B cell (primary cell): Measurements from ENCODE around the gene ITPRIPL1. TPM values are rescaled to one million over a fixed set of nuclear protein-coding genes. Genes with fewer than 3 reads are reported as not detected.

ENCODE experiments used
- ATAC-seq: fragments of 200-7000 bp; cut with Tn5 transposase; one replicate; pipeline ENCODE4 v1.10.0; 2021; ENCODE audit warnings: low read depth, mild to moderate bottlenecking, moderate number of reproducible peaks, moderate library complexity
- CTCF ChIA-PET: fragments of 350-600 bp; sonication (Branson Sonifier 250); formaldehyde crosslinking; loops from one replicate; lab custom pipeline; 2021; ENCODE audit warnings: antibody characterized with exemption, inconsistent platforms; lab: Charles Lee
- POLR2A ChIA-PET: fragments of 350-600 bp; sonication (Branson Sonifier 250); formaldehyde crosslinking; loops from one replicate; lab custom pipeline; 2021; ENCODE audit warnings: antibody characterized with exemption; lab: Charles Lee
- DNase-seq: peaks from one replicate; pipeline ENCODE4 v3.0.0; 2013
- H2AFZ ChIP-seq: 2 replicates; pipeline ENCODE4 v1.6.1; 2012; ENCODE audit warnings: mild to moderate bottlenecking, low read depth, low read length; ENCODE audit not compliant: insufficient read depth, poor library complexity, severe bottlenecking
- H3K27ac ChIP-seq, 2 donors: 1 replicate in 1 of 2; 2 replicates in 1 of 2; pipeline ENCODE4 v1.5.1; 2012 to 2013; ENCODE audit warnings: low read length in 2 of 2, mild to moderate bottlenecking in 2 of 2, moderate library complexity in 1 of 2
- H3K27me3 ChIP-seq, 4 experiments: fragments of 200-600 bp in 1 of 4; sonication (generic) in 1 of 4; replicated peaks in 1 of 4; 1 replicate in 2 of 4; 2 replicates in 2 of 4; pipeline versions ENCODE4 v1.6.1 to v1.7.0; 2013 to 2016; ENCODE audit warnings: low read length in 3 of 4, mild to moderate bottlenecking in 2 of 4, mixed read lengths in 1 of 4, moderate library complexity in 1 of 4; ENCODE audit not compliant: insufficient read depth in 4 of 4, control insufficient read depth in 3 of 4; ENCODE audit errors: control extremely low read depth in 1 of 4
- H3K36me3 ChIP-seq, 2 experiments: replicated peaks in 1 of 2; 1 replicate in 1 of 2; 2 replicates in 1 of 2; pipeline versions ENCODE4 v1.6.1 to v1.7.1; 2013; ENCODE audit warnings: low read length in 1 of 2; ENCODE audit not compliant: insufficient read depth in 2 of 2, control insufficient read depth in 1 of 2; ENCODE audit errors: control extremely low read depth in 1 of 2, extremely low read depth in 1 of 2
- H3K4me1 ChIP-seq, 2 donors: fragments of 200-600 bp in 1 of 2; sonication (generic) in 1 of 2; 1 replicate in 1 of 2; 2 replicates in 1 of 2; pipeline versions ENCODE4 v1.5.1 to v1.6.1; 2013 to 2017; ENCODE audit warnings: low read length in 2 of 2; ENCODE audit not compliant: control insufficient read depth in 2 of 2, insufficient read depth in 2 of 2
- H3K4me2 ChIP-seq: replicated peaks from 2 replicates; pipeline ENCODE3; 2012; ENCODE audit warnings: mild to moderate bottlenecking, low read depth, low read length; ENCODE audit not compliant: poor library complexity, severe bottlenecking
- H3K4me3 ChIP-seq, 5 experiments: fragments of 200-600 bp in 1 of 5; sonication (generic) in 1 of 5; 1 replicate in 3 of 5; 2 replicates in 2 of 5; pipeline versions ENCODE4 v1.5.1 to v1.7.0; 2011 to 2016; ENCODE audit warnings: low read length in 4 of 5, mild to moderate bottlenecking in 4 of 5, low read depth in 2 of 5, control low read depth in 1 of 5, moderate library complexity in 1 of 5; ENCODE audit not compliant: insufficient read depth in 1 of 5; ENCODE audit errors: control extremely low read depth in 1 of 5, extremely low read depth in 1 of 5
- H3K79me2 ChIP-seq: fragments of 200-600 bp; sonication (generic); one replicate; pipeline ENCODE4 v1.6.0; 2016; ENCODE audit warnings: low read length; ENCODE audit not compliant: control insufficient read depth, insufficient read depth
- H3K9ac ChIP-seq: fragments of 200-600 bp; sonication (generic); 2 replicates; pipeline ENCODE4 v1.6.1; 2017; ENCODE audit warnings: mild to moderate bottlenecking, low read length, moderate library complexity
- H3K9me3 ChIP-seq, 3 donors: one replicate each; pipeline versions ENCODE4 v1.6.1 to v1.7.1; 2013; ENCODE audit warnings: low read length in 2 of 3; ENCODE audit not compliant: control insufficient read depth in 2 of 3, insufficient read depth in 1 of 3; ENCODE audit errors: control extremely low read depth in 1 of 3
- H4K20me1 ChIP-seq: 2 replicates; pipeline ENCODE4 v1.6.0; 2012; ENCODE audit warnings: mild to moderate bottlenecking, low read length; ENCODE audit not compliant: insufficient read depth, control insufficient read depth, poor library complexity, severe bottlenecking
- H3K27ac Mint-ChIP-seq: one replicate; pipeline ENCODE4 v1.8.0; 2021; ENCODE audit warnings: mixed read lengths
- H3K27me3 Mint-ChIP-seq: one replicate; pipeline ENCODE4 v1.8.0; 2021; ENCODE audit warnings: mixed read lengths
- H3K4me1 Mint-ChIP-seq: one replicate; pipeline ENCODE4 v1.8.0; 2021; ENCODE audit warnings: mixed read lengths
- H3K4me3 Mint-ChIP-seq: one replicate; pipeline ENCODE4 v1.8.0; 2021; ENCODE audit warnings: mixed read lengths
- H3K9me3 Mint-ChIP-seq: one replicate; pipeline ENCODE4 v1.8.0; 2022; ENCODE audit warnings: mixed read lengths; ENCODE audit not compliant: insufficient read depth
- EZH2 ChIP-seq: IDR thresholded peaks from 2 replicates; pipeline ENCODE4 v1.6.1; 2012; ENCODE audit warnings: borderline replicate concordance, low read depth, mild to moderate bottlenecking, moderate library complexity, low read length; ENCODE audit not compliant: insufficient read depth, poor library complexity, severe bottlenecking
- WGBS: methylation state at CpG from one replicate; pipeline ENCODE4 v1.1.5; 2013; ENCODE audit warnings: missing lambda C conversion rate; ENCODE audit not compliant: insufficient coverage; 5-methylcytosine and 5-hydroxymethylcytosine counted together
- intact Hi-C: fragments of 100-400 bp; cut with micrococcal nuclease; formaldehyde crosslinking; loops from one replicate; pipeline ENCODE4 v1.10.0; 2022
- polyA plus RNA-seq: library from polyadenylated mRNA; depleted of rRNA; stranded (reverse); fragments of >200 nt; gene quantifications from 2 replicates; pipeline ENCODE4 v1.2.3, GENCODE V29; 2012
- total RNA-seq, 2 donors: library from RNA; stranded (reverse); fragments of 120-200 nt in 1 of 2; gene quantifications; 1 replicate in 1 of 2; 2 replicates in 1 of 2; pipeline versions ENCODE4 v1.2.3 to v1.2.4, GENCODE V29; 2013 to 2022
- TF ChIP-seq, protein P1 (sequence below): fragments of 200-600 bp; IDR thresholded peaks from one replicate; pipeline ENCODE4 v1.8.0; 2022; ENCODE audit warnings: antibody characterized with exemption, mild to moderate bottlenecking

The ITPRIPL1 gene
- total and polyA plus RNA-seq, 2 donors (not counting 1 experiment from before 2014, with no cell fraction given), result 1.8 to 4.2 TPM

GRCh38 chr2:96305091-96305978 is 19.8 kb upstream of the ITPRIPL1 start, which contains the start of gene SNRNP200:
TSS of gene SNRNP200 (minus strand) at chr2:96305546. CDS start at chr2:96305437, 109 bp downstream.
- ChIA-PET POLR2A (interaction anchor here (0.5 to 2.5 kb wide), 8 partner anchors 14 to 500 kb away, joined by 3 to 22 read pairs (median 4); partner anchors contain the start of genes ITPRIPL1 and NCAPH), CTCF (interaction anchor here (0.8 to 1.7 kb wide), 6 partner anchors 16 to 204 kb away, joined by 3 to 7 read pairs (median 6); no protein-coding TSS in a partner anchor)
- Histone ChIP-seq H3K27ac (peak within 1 kb of the TSS; percentile 89 to 91), H3K27me3 (no peaks in the 10 kb centered on the region), H2AFZ (peak within 1 kb of the TSS; percentile 87), H3K4me1 (peaks cover 18 to 22% of the 10 kb centered on the region in 2 donors), H3K9ac (peak within 1 kb of the TSS; percentile 76), H3K4me2 (peak within 1 kb of the TSS; percentile 74), H3K36me3 (peaks cover 0 to 41% of the 10 kb centered on the region in 2 experiments), H3K79me2 (peaks cover 60% of the 10 kb centered on the region), H3K4me3 (peak within 1 kb of the TSS; percentile 70 to 97 (median 80)), H4K20me1 (peaks cover 31% of the 10 kb centered on the region), H3K9me3 (no peaks in the 10 kb centered on the region)
- Mint-ChIP-seq H3K9me3 (no peaks in the 10 kb centered on the region), H3K27me3 (no peaks in the 10 kb centered on the region), H3K4me3 (peak within 1 kb of the TSS; percentile 99), H3K4me1 (peaks cover 51% of the 10 kb centered on the region), H3K27ac (peak within 1 kb of the TSS; percentile 99)
- WGBS, result under 1% methylated on average over 50 of the region's 61 CpGs
- DNase-seq (peak; percentile 93), ATAC-seq (peak; percentile 96)
- TF ChIP-seq EZH2, result no peak
- TF ChIP-seq, protein P1, sequence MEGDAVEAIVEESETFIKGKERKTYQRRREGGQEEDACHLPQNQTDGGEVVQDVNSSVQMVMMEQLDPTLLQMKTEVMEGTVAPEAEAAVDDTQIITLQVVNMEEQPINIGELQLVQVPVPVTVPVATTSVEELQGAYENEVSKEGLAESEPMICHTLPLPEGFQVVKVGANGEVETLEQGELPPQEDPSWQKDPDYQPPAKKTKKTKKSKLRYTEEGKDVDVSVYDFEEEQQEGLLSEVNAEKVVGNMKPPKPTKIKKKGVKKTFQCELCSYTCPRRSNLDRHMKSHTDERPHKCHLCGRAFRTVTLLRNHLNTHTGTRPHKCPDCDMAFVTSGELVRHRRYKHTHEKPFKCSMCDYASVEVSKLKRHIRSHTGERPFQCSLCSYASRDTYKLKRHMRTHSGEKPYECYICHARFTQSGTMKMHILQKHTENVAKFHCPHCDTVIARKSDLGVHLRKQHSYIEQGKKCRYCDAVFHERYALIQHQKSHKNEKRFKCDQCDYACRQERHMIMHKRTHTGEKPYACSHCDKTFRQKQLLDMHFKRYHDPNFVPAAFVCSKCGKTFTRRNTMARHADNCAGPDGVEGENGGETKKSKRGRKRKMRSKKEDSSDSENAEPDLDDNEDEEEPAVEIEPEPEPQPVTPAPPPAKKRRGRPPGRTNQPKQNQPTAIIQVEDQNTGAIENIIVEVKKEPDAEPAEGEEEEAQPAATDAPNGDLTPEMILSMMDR, result no peak
- intact Hi-C loops, result loop anchor here (1.0 to 2.0 kb wide), 5 partner anchors 16 to 203 kb away; partner anchors contain the start of genes CIAO1 and NCAPH
